Raji (cell line): ENCODE results near the gene INA.
"Not testable (repeated sequence)": the region's sequence is repeated elsewhere in the genome, so short reads cannot be mapped to it uniquely, and the experiment has no call there.

Experiments
- POLR2A ChIP-seq: IDR thresholded peaks from 2 replicates; pipeline ENCODE4 v1.6.1; 2011; ENCODE audit warnings: low read depth, low read length, control low read depth; ENCODE audit not compliant: insufficient read depth

INA gene

GRCh38 chr10:103276896-103277712, at the start of gene INA:
Gene INA, plus strand, starts transcription at chr10:103277138. Its CDS starts 74 bp downstream, at chr10:103277212.
- no peak for TF ChIP-seq POLR2A

- TF ChIP-seq POLR2A: no peak
Measured at GRCh38 chr10:103227416-103227815, 49.5 kb upstream of the INA start.

GRCh38 chr10:103231047-103231551, 45.8 kb upstream of the INA start:
- TF ChIP-seq POLR2A: no peak

- no peak for TF ChIP-seq POLR2A
Measured at GRCh38 chr10:103232131-103232673, 44.7 kb upstream of the INA start.

DNA sequence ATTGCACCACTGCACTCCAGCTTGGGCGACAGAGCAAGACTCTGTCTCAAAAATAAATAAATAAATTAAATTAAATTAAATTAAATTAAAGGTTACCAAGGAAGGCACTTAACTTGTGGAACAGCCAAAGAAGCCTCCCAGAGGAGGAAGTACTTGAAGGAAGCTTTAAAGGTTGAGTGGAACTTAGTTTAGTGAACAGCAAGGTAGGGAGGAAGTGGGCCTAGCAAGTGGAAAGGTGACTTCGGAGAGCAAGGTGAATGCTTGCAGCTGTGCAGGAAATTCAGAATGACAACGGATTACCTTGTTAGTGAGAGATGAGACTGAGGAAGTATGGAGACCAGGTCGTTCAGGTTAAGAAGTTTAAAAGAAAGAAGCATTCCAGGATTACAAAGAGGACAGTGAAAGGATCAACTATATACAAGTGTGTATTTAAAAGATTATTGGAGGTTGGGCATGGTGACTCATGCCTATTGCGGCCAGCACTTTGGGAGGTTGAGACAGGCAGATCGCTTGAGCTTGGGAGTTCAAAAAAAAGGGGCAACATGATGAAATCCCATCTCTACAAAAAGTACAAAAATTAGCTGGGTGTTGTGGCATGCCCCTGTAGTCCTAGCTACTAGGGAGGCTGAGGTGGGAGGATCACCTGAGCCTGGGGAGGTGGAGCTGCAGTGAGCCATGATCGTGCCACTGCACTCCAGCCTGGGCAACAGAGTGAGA, 44.0 kb upstream of the INA start:
- TF ChIP-seq POLR2A: no peak

DNA sequence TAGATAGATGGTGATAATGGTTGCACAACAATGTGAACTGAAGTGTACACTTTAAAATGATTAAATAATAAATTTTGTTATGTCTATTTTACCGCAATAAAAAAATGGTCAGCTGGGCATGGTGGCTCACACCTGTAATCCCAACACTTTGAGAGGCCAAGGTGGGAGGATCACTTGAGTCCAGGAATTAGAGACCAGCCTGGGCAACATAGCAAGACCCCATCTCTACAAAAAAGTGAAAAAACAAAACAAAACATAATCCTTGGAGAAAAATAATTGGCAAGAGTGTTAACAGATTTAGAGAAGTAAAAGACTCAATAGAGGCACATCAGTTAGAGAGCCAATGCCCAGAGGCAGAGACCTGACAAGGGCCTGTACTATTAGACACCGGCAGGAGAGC, 41.2 kb upstream of the INA start:
- TF ChIP-seq POLR2A: no peak

DNA sequence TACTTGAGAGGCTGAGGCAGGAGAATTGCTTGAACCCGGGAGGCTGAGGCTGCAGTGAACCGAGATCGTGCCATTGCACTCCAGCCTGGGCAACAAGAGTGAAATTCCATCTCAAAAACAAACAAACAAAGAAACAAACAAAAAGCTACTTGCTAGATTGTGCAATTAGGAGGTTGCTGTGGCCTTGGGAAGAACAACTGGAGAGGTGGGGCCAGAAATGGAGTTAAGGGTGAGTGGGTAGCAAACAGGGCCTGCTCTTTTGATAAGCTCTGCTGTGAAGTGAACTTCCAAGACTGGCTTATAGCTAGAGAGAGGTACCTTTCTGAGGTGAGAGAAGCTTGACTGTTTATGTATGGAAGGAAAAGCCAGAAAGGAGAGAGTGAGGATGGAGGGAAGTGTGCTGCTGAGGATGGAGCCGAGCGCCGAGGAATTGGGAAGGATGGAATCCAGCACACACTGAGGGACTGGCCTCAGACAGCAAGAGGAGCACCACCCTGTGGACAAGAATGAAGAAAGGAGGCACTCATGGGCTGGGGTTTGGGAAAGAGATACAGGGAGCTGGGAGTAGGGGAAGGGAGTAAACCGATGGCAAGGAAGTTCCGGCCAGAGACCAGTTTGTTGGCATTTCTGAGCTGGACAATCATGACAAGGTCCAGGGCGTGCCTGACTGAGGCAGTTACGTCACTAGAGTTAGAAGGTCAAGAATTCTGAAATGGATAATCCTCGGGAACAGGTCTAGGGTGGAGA, 38.3 kb upstream of the INA start:
- TF ChIP-seq POLR2A: no peak

DNA sequence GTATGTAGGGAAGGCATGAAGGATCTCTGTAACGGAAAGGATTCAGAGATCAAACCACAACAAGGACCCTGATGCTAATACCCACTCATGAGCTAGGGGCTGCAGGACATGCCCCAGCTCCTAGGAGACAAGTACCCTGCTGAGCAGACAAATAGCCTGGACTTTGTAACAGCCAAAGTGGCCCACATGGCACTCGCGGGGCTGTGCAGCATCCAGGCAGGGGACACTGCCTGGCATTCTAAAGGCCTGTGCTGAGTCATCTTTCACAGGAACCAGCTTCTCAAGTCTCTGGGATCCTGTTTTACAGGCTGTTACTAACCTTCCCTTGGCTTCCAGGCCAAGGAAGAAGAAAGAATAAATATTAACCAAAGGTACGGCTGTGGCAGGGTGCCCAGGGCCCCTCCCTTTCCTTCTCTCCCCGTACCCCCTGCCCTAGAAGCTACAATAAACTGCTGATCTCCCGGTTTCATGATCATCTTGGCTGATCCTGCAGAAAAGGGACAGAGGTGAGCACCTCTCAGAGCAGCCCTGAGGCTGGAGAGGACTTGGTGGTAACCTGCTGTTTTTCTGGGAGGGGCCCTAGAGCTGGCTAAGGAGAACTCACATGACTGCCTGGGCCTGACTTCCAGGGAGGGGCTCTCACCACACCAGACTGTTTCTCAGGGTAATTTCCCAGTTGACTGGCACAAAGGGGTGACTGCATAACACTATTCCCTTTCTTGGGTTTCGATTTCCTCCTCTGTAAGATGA, 35.5 kb upstream of the INA start:
- TF ChIP-seq POLR2A: no peak

- no peak for TF ChIP-seq POLR2A
Measured at GRCh38 chr10:103244666-103245271, 32.2 kb upstream of the INA start.

DNA sequence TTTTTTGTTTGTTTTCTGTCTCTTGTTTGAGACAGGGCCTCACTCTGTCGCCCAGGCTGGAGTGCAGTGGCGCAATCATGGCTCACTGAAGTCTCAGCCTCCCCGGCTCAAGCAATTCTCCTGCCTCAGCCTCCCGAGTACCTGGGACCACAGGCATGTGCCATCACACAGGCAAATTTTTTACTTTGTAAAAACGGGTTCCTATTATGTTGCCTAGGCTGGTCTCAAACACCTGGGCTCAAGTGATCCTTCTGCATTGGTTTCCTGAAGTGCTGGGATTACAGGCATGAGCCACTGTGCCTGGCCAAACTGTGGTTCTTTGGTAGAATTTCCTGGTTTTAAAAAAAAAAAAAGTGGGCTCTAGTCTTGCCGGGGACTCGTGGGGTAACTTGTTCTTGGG, 31.4 kb upstream of the INA start, which contains the start of gene RPEL1:
RPEL1 (plus strand) TSS at position 301 of the 400 bp plus-strand sequence. CDS start 110 bp downstream, outside the sequence.
- not testable (repeated sequence) for TF ChIP-seq POLR2A

DNA sequence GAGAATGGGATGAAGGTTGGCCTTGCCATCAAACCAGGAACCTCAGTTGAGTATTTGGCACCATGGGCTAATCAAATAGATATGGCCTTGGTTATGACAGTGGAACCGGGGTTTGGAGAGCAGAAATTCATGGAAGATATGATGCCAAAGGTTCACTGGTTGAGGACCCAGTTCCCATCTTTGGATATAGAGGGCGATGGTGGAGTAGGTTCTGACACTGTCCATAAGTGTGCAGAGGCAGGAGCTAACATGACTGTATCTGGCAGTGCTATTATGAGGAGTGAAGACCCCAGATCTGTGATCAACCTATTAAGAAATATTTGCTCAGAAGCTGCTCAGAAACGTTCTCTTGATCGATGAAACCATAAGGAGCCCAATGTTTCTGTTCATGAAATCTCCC, 30.6 kb upstream of the INA start:
- no peak for TF ChIP-seq POLR2A

DNA sequence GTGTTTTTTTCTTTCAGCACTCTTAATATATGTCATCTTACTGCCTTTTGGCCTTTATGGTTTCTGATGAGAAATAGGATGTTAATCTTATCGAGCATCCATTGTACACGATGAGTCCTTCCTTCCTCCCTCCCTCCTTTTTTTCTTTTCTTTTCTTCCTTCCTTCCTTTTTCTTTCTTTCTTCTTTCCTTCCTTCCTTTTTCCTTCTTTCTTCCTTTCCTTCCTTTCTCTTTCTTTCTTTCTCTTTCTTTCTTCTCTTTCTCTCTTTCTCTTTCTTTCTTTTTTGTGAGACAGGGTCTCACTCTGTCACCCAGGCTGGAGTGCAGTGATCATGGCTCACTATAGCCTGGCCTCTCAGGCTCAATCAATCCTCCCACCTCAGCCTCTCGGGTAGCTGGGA, 22.8 kb upstream of the INA start:
- no peak for TF ChIP-seq POLR2A

DNA sequence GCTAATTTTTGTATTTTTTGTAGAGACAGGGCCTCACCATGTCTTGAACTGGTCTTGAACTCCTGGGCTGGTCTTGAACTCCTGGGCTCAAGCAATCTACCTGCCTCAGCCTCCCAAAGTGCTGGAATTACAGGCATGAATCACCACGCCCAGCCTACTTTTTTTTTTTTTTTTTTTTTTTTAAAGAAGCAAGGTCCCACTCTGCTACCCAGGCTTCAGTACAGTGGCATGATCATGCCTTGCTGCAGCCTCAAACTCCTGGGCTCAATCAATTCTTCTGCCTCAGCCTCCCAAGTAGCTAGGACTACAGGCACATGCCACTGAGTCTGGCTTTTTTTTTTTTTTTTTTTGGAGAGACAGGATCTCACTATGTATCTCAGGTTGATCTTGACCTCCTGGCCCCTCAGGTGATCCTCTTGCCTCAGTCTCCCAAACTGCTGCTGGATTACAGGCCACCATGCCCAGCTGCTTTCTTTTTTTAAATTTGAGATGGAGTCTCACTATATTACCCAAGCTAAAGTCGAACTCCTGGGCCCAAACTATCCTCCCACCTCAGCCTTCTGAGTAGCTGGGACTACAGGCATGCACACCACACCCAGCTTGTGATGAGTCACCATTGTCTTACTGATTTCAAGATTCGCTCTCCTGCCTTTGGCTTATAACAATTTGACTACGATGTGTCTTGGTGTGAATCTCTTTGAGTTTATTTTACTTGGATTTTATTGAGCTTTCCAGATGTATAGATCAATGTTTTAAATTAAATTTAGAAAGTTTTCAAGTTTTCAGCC, 22.2 kb upstream of the INA start:
- TF ChIP-seq POLR2A: no peak

GRCh38 chr10:103256613-103257012, 20.3 kb upstream of the INA start:
- TF ChIP-seq POLR2A: no peak

DNA sequence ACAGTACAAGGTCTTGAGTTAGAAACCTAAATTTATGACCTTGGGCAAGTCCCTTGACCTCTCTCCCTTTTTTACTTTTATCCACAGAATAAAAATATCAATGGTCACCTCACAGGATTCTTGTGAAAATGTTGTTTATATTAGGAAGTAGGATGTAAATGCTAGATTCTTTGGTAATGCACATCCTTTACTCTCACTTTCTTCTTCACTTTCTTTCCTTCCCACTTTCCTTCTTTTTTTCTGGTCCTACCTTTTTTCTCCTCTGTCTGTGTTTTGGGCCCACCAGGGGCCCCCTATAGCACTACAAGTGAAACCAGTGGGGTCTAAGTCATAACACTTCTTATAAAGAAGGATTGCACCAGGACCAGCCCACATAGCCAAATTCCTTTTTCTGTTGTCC, 19.1 kb upstream of the INA start:
- TF ChIP-seq POLR2A: no peak
